Body of pancreas (tissue), 4 donors: Measurements from ENCODE around the gene MAML3.

Experiments
- POLR2A ChIP-seq, 3 donors: fragments of 450-650 bp; IDR thresholded peaks; one replicate each; pipeline ENCODE4 v1.6.1; 2016; ENCODE audit warnings: antibody characterized with exemption in 3 of 3, mild to moderate bottlenecking in 2 of 3
- TF ChIP-seq, protein P1 (sequence below), 7 experiments: fragments of 450-650 bp in 4 of 7; fragments of 200-600 bp in 3 of 7; sonication (generic) in 3 of 7; IDR thresholded peaks; one replicate each; pipeline ENCODE4 v1.5.1; 2016 to 2019; ENCODE audit warnings: antibody characterized with exemption in 7 of 7

DNA sequence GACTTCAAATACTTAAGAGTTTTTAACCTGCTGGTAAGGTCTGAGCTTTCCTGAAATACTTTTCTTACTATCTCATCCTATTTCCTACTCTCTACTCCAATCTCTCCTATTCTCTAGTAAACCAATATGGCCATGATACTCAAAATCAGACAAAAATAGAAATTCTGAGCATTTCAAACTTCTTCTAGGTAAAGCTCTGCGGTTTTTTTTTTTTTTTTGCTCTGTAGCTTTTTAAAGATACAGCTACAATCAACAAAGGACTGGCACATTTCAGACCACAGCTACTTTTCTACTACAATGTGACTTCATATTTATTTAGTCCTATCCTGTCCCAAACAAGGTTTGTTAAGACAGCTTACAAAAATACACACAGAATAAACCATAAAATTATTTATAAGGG is 31.1 kb downstream of the MAML3 start:
- no peak for TF ChIP-seq POLR2A (IDR thresholded peaks at IDR 0.05)
- TF ChIP-seq, protein P1, sequence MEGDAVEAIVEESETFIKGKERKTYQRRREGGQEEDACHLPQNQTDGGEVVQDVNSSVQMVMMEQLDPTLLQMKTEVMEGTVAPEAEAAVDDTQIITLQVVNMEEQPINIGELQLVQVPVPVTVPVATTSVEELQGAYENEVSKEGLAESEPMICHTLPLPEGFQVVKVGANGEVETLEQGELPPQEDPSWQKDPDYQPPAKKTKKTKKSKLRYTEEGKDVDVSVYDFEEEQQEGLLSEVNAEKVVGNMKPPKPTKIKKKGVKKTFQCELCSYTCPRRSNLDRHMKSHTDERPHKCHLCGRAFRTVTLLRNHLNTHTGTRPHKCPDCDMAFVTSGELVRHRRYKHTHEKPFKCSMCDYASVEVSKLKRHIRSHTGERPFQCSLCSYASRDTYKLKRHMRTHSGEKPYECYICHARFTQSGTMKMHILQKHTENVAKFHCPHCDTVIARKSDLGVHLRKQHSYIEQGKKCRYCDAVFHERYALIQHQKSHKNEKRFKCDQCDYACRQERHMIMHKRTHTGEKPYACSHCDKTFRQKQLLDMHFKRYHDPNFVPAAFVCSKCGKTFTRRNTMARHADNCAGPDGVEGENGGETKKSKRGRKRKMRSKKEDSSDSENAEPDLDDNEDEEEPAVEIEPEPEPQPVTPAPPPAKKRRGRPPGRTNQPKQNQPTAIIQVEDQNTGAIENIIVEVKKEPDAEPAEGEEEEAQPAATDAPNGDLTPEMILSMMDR (IDR thresholded peaks at IDR 0.05), result no peak
